ENCODE data around the gene BTBD9. TPM values are rescaled to one million over a fixed set of nuclear protein-coding genes. Genes with fewer than 3 reads are reported as not detected.

BTBD9 gene
- total RNA-seq, 1 donor from 2014 or later, result 10.3 TPM

- no peak overlapping the region for H3K4me3 Mint-ChIP-seq (ENCODE audit: unreplicated experiment)
- H3K4me1 Mint-ChIP-seq (ENCODE audit: unreplicated experiment), result peaks cover 2% of the 10 kb centered on the region
- peaks cover 2% of the 10 kb centered on the region for H3K27me3 Mint-ChIP-seq (ENCODE audit: unreplicated experiment)
- H3K9me3 Mint-ChIP-seq (ENCODE audit: unreplicated experiment), result no peaks in the 10 kb centered on the region
- no peaks in the 10 kb centered on the region for H3K36me3 Mint-ChIP-seq (ENCODE audit: low read depth, unreplicated experiment)
- TF ChIP-seq CTCF (IDR thresholded peaks at IDR 0.05; ENCODE audit: unreplicated experiment), result no peak
- no peak overlapping the region for H3K27ac Mint-ChIP-seq (ENCODE audit: unreplicated experiment)
- DNase-seq (ENCODE audit: low spot score), result no peak
These were observed 224.3 kb downstream of the BTBD9 start for GRCh38 chr6:38415231-38416005.

GRCh38 chr6:38413102-38413800, 226.5 kb downstream of the BTBD9 start:
- H3K4me3 Mint-ChIP-seq (ENCODE audit: unreplicated experiment), result no peak overlapping the region
- H3K27ac Mint-ChIP-seq (ENCODE audit: unreplicated experiment), result no peak overlapping the region
- TF ChIP-seq CTCF (IDR thresholded peaks at IDR 0.05; ENCODE audit: unreplicated experiment), result no peak
- no peaks in the 10 kb centered on the region for H3K9me3 Mint-ChIP-seq (ENCODE audit: unreplicated experiment)
- H3K4me1 Mint-ChIP-seq (ENCODE audit: unreplicated experiment), result peaks cover 2% of the 10 kb centered on the region
- peaks cover 2% of the 10 kb centered on the region for H3K27me3 Mint-ChIP-seq (ENCODE audit: unreplicated experiment)
- H3K36me3 Mint-ChIP-seq (ENCODE audit: low read depth, unreplicated experiment), result no peaks in the 10 kb centered on the region
- DNase-seq (ENCODE audit: low spot score), result no peak

- Mint-ChIP-seq H3K9me3 (ENCODE audit: unreplicated experiment) (no peaks in the 10 kb centered on the region), H3K36me3 (ENCODE audit: low read depth, unreplicated experiment) (no peaks in the 10 kb centered on the region), H3K27ac (ENCODE audit: unreplicated experiment) (no peak overlapping the region), H3K4me3 (ENCODE audit: unreplicated experiment) (no peak overlapping the region), H3K27me3 (ENCODE audit: unreplicated experiment) (peaks cover 1% of the 10 kb centered on the region), H3K4me1 (ENCODE audit: unreplicated experiment) (peaks cover 4% of the 10 kb centered on the region)
- no peak for DNase-seq (ENCODE audit: low spot score)
- no peak for TF ChIP-seq CTCF (IDR thresholded peaks at IDR 0.05; ENCODE audit: unreplicated experiment)
These were observed 232.5 kb downstream of the BTBD9 start for GRCh38 chr6:38407192-38407591.

- Mint-ChIP-seq H3K4me3 (ENCODE audit: unreplicated experiment) (no peak overlapping the region), H3K27me3 (ENCODE audit: unreplicated experiment) (peaks cover 1% of the 10 kb centered on the region), H3K27ac (ENCODE audit: unreplicated experiment) (no peak overlapping the region), H3K36me3 (ENCODE audit: low read depth, unreplicated experiment) (no peaks in the 10 kb centered on the region), H3K9me3 (ENCODE audit: unreplicated experiment) (no peaks in the 10 kb centered on the region), H3K4me1 (ENCODE audit: unreplicated experiment) (peaks cover 4% of the 10 kb centered on the region)
- no peak for TF ChIP-seq CTCF (IDR thresholded peaks at IDR 0.05; ENCODE audit: unreplicated experiment)
- no peak for DNase-seq (ENCODE audit: low spot score)
These were observed 233.6 kb downstream of the BTBD9 start for GRCh38 chr6:38406096-38406495.

Measured in endothelial cell (in vitro differentiated cells).